Neural progenitor cell (in vitro differentiated cells): ENCODE data around the gene ABHD12.

Experiments used
- EZH2 ChIP-seq: fragments of 200-600 bp; sonication (generic); IDR thresholded peaks from 2 replicates; pipeline ENCODE4 v1.6.1; 2017; ENCODE audit warnings: antibody characterized with exemption, mild to moderate bottlenecking, moderate library complexity
- TF ChIP-seq, protein P1 (sequence below): fragments of 200-600 bp; sonication (generic); IDR thresholded peaks from 2 replicates; pipeline ENCODE4 v1.5.1; 2017; ENCODE audit warnings: antibody characterized with exemption, mild to moderate bottlenecking

DNA sequence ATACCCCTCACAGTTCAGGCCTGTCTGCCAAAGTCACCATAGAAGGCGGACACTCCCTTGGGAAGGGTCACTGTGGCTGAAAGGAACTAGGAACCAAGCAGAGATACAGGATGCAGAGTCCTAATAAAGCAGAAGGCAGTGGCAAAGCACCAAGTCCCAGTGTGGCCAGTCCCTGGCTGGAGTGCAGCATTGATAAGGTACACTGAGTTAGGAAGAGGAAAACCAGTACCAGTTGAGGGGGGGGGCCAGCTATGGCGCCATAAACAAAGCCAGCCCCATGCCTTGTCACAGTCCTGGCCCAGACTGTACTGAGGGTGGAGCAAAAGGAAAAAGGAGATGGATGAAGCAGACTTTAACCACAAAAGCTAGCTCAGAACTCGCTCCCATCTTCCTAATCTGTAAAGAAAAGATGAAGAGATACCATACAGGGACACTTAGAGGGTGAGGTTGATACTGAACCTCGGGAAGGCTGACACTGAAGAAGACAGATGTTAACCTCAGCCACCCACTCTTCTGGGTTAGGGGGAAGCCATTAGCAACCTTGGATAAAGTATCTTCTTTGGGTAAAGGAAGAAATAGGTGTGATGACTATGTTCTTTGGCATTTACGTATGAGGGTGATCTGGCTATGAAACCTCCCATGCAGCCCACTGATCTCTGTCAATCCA lies 7.8 kb downstream of the ABHD12 start:
- TF ChIP-seq, protein P1, sequence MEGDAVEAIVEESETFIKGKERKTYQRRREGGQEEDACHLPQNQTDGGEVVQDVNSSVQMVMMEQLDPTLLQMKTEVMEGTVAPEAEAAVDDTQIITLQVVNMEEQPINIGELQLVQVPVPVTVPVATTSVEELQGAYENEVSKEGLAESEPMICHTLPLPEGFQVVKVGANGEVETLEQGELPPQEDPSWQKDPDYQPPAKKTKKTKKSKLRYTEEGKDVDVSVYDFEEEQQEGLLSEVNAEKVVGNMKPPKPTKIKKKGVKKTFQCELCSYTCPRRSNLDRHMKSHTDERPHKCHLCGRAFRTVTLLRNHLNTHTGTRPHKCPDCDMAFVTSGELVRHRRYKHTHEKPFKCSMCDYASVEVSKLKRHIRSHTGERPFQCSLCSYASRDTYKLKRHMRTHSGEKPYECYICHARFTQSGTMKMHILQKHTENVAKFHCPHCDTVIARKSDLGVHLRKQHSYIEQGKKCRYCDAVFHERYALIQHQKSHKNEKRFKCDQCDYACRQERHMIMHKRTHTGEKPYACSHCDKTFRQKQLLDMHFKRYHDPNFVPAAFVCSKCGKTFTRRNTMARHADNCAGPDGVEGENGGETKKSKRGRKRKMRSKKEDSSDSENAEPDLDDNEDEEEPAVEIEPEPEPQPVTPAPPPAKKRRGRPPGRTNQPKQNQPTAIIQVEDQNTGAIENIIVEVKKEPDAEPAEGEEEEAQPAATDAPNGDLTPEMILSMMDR: no peak
- TF ChIP-seq EZH2: no peak
